OCI-LY3 (cell line): ENCODE results near the gene SAV1.

Experiments
- H2AFZ ChIP-seq: fragments of 200-600, 300-600 bp; shearing (Covaris generic); 2 replicates; pipeline ENCODE4 v1.6.0; 2014; ENCODE audit warnings: antibody characterized with exemption, low read depth, low read length
- H3K27ac ChIP-seq: fragments of 200-600, 300-600 bp; sonication (generic); 2 replicates; pipeline ENCODE4 v1.5.1; 2014; ENCODE audit warnings: mild to moderate bottlenecking, low read length, moderate library complexity, mixed read lengths
- H3K27me3 ChIP-seq: fragments of 200-600, 300-600 bp; sonication (generic); 2 replicates; pipeline ENCODE4 v1.6.1; 2014; ENCODE audit warnings: low read depth, low read length, mixed read lengths
- H3K36me3 ChIP-seq: fragments of 200-600, 300-600 bp; sonication (generic); replicated peaks from 2 replicates; pipeline ENCODE3; 2014; ENCODE audit warnings: low read depth, low read length, mixed read lengths
- H3K4me1 ChIP-seq: fragments of 300-600, 200-600 bp; sonication (generic); 2 replicates; pipeline ENCODE4 v1.6.1; 2014; ENCODE audit warnings: low read length, mixed read lengths
- H3K4me2 ChIP-seq: fragments of 200-600, 300-600 bp; sonication (generic); 2 replicates; pipeline ENCODE4 v1.6.1; 2014; ENCODE audit warnings: low read length, mixed read lengths
- H3K4me3 ChIP-seq: fragments of 300-600, 200-600 bp; sonication (generic); 2 replicates; pipeline ENCODE4 v1.5.1; 2014; ENCODE audit warnings: antibody characterized with exemption, mild to moderate bottlenecking, low read length, moderate library complexity
- H3K79me2 ChIP-seq: fragments of 300-600, 200-600 bp; shearing (Covaris generic); 2 replicates; pipeline ENCODE4 v1.6.1; 2014; ENCODE audit warnings: mild to moderate bottlenecking, low read length, mixed read lengths
- H3K9ac ChIP-seq: fragments of 300-600, 200-600 bp; shearing (Covaris generic); 2 replicates; pipeline ENCODE4 v1.6.0; 2014; ENCODE audit warnings: mild to moderate bottlenecking, low read length, moderate library complexity
- H3K9me3 ChIP-seq: fragments of 200-600, 300-600 bp; shearing (Covaris generic); 2 replicates; pipeline ENCODE4 v1.6.1; 2014; ENCODE audit warnings: low read length, mixed read lengths; ENCODE audit not compliant: insufficient read depth
- H4K20me1 ChIP-seq: fragments of 200-600, 300-600 bp; sonication (generic); 2 replicates; pipeline ENCODE4 v1.6.1; 2016; ENCODE audit warnings: low read length, mixed read lengths; ENCODE audit not compliant: insufficient read depth
- EZH2phosphoT487 ChIP-seq: fragments of 200-600 bp; shearing (Covaris generic); IDR thresholded peaks from 2 replicates; pipeline ENCODE4 v1.6.1; 2018; ENCODE audit warnings: antibody characterized with exemption, mixed run types, low read depth
- TF ChIP-seq, protein P1 (sequence below): fragments of 200-600, 300-600 bp; sonication (generic); IDR thresholded peaks from 2 replicates; pipeline ENCODE4 v1.5.1; 2014; ENCODE audit warnings: antibody characterized with exemption, low read length, low read depth

SAV1 gene

DNA sequence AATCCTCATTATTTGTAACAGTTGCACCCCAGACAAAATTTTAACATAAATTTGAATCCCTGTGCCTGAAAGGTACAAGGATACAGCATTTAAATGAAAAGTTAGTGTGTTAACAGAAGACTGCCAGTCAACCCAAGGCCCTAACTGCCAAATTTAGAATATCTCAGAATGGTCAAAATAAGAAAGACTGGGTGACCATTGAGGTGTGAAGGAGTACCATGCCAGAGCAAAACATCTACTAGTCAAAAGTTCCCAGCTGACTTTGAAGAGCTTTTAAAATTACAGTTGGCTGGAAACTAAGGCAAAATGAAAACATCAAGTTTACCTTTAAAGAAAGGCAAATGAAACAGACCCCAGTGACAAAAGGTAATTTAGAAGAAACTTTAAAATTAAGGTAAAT is 18.4 kb downstream of the SAV1 start:
- Histone ChIP-seq H4K20me1 (no peaks in the 10 kb centered on the region), H3K4me2 (no peak overlapping the region), H3K27me3 (no peaks in the 10 kb centered on the region), H3K27ac (no peak overlapping the region), H3K4me1 (peaks cover 5% of the 10 kb centered on the region), H3K9ac (no peak overlapping the region), H2AFZ (no peak overlapping the region), H3K79me2 (no peaks in the 10 kb centered on the region), H3K4me3 (no peak overlapping the region), H3K36me3 (no peaks in the 10 kb centered on the region), H3K9me3 (peaks cover 5% of the 10 kb centered on the region; the same call in 1 of the 2 replicates)
- no peak for TF ChIP-seq EZH2phosphoT487
- TF ChIP-seq, protein P1, sequence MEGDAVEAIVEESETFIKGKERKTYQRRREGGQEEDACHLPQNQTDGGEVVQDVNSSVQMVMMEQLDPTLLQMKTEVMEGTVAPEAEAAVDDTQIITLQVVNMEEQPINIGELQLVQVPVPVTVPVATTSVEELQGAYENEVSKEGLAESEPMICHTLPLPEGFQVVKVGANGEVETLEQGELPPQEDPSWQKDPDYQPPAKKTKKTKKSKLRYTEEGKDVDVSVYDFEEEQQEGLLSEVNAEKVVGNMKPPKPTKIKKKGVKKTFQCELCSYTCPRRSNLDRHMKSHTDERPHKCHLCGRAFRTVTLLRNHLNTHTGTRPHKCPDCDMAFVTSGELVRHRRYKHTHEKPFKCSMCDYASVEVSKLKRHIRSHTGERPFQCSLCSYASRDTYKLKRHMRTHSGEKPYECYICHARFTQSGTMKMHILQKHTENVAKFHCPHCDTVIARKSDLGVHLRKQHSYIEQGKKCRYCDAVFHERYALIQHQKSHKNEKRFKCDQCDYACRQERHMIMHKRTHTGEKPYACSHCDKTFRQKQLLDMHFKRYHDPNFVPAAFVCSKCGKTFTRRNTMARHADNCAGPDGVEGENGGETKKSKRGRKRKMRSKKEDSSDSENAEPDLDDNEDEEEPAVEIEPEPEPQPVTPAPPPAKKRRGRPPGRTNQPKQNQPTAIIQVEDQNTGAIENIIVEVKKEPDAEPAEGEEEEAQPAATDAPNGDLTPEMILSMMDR = no peak

DNA sequence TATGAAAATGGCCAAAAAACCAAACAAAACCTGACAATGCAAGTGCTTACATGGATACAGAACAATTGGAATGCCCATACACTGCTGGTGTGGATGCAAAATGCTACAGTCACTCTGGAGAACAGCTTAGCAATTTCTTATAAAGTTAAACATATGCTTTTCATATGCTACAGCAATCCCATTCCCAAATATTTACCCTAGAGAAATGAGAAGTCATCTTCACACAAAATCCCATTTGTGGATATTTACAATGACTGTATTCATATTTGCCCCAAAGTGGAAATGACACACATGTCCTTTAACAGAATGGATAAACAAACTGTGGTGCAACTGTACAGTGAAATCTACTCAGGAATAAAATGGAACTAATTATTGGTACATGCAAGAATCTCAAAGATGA is 20.4 kb downstream of the SAV1 start:
- Histone ChIP-seq H3K27ac (no peak overlapping the region), H3K9ac (no peak overlapping the region), H2AFZ (no peak overlapping the region), H3K4me3 (no peak overlapping the region), H3K4me1 (peaks cover 5% of the 10 kb centered on the region), H3K36me3 (no peaks in the 10 kb centered on the region), H3K4me2 (no peak overlapping the region), H3K79me2 (no peaks in the 10 kb centered on the region), H3K27me3 (no peaks in the 10 kb centered on the region), H3K9me3 (peaks cover 5% of the 10 kb centered on the region; the same call in 1 of the 2 replicates), H4K20me1 (no peaks in the 10 kb centered on the region)
- TF ChIP-seq, protein P1 = no peak
- no peak for TF ChIP-seq EZH2phosphoT487

DNA sequence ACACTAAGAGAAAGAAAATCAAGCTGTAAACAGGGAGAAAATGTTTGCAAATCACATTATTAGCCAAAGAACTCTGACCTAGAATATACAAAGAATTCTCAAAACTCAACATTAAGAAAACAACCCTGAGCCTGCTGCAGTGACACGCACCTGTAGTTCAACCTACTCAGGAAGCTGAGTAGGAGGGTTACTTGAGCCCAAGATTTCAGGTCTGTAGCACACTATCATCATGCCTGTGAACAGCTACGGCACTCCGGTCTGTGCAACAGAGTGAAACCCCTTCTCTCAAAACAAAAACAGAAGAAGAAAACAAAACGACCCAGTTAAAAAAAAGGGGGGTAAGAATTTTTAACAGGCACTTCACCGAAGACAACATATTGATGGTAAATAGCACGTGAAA is 20.8 kb downstream of the SAV1 start:
- H3K36me3 ChIP-seq = no peaks in the 10 kb centered on the region
- peaks cover 5% of the 10 kb centered on the region for H3K4me1 ChIP-seq
- H3K9me3 ChIP-seq = peaks cover 5% of the 10 kb centered on the region; the same call in 1 of the 2 replicates
- H3K27ac ChIP-seq = no peak overlapping the region
- TF ChIP-seq, protein P1 = no peak
- TF ChIP-seq EZH2phosphoT487 = no peak
- H2AFZ ChIP-seq = no peak overlapping the region
- no peak overlapping the region for H3K4me3 ChIP-seq
- no peaks in the 10 kb centered on the region for H3K27me3 ChIP-seq
- H3K4me2 ChIP-seq = no peak overlapping the region
- no peaks in the 10 kb centered on the region for H4K20me1 ChIP-seq
- H3K9ac ChIP-seq = no peak overlapping the region
- no peaks in the 10 kb centered on the region for H3K79me2 ChIP-seq

DNA sequence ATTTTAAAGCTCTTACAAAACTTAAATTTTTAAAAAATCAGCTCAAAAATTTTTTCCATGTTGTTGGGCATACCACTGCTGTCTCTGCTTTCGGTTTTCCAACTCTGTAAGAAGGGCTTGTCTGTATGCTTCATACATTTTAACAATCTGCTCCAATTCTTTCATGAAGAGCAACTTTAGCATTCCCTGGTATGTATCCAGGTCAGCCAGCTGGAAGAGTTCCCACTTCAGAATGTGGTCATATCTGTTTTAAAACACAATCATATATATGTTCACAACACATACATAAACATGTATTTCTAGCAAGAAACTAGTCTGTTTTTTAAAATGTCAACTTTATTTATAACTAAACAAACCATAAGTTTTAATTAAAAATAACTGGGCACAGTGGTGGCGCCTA is 33.0 kb downstream of the SAV1 start:
- Histone ChIP-seq H3K27ac (no peak overlapping the region), H3K4me1 (peaks cover 12% of the 10 kb centered on the region), H3K36me3 (no peaks in the 10 kb centered on the region), H3K4me3 (no peak overlapping the region), H2AFZ (no peak overlapping the region), H3K9me3 (no peaks in the 10 kb centered on the region), H3K4me2 (no peak overlapping the region), H4K20me1 (no peaks in the 10 kb centered on the region), H3K79me2 (no peaks in the 10 kb centered on the region), H3K27me3 (no peaks in the 10 kb centered on the region), H3K9ac (no peak overlapping the region)
- TF ChIP-seq EZH2phosphoT487 = no peak
- TF ChIP-seq, protein P1 = no peak
